GM21737 (cell line): ENCODE measurements around the gene ZBTB9.

Experiments used
- ATAC-seq: cut with Tn5 transposase; IDR thresholded peaks from one replicate; pipeline ENCODE4 v1.9.1; 2021; ENCODE audit warnings: mild to moderate bottlenecking, moderate library complexity; ENCODE audit not compliant: unreplicated experiment

ZBTB9 gene

DNA sequence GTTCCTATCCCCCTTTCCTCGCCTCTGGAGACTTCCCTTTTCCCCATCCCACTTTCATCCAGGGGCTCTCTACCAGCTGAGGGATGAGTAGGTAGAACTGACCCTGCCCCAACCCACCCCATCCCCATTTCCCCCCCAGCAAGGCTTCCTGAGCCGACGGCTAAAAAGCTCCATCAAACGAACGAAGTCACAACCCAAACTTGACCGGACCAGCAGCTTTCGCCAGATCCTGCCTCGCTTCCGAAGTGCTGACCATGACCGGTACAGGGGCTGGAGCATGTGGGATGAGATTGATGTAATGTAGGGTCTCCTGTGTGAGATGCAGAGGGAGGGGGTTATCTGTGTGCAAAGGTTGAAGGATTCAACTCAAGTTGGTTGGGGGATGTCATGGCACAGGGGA is 21.8 kb upstream of the ZBTB9 start:
- no peak for ATAC-seq

GRCh38 chr6:33433001-33433543 is 21.3 kb upstream of the ZBTB9 start:
- no peak for ATAC-seq

- ATAC-seq: no peak
Observed at GRCh38 chr6:33433544-33434191, 20.7 kb upstream of the ZBTB9 start.

DNA sequence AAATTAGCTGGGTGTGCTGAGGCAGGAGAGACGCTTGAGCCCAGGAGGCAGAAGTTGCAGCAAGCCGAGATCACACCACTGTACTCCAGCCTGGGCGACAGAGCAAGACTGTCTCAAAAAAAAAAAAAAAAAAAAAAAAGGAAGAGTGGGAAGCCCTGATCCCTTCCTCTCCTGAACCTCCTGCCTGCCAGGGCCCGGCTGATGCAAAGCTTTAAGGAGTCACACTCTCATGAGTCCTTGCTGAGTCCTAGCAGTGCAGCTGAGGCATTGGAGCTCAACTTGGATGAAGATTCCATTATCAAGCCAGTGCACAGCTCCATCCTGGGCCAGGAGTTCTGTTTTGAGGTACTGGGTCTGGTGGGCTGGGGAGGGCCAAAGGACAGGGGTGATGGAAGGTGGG is 19.4 kb upstream of the ZBTB9 start:
- ATAC-seq: no peak

DNA sequence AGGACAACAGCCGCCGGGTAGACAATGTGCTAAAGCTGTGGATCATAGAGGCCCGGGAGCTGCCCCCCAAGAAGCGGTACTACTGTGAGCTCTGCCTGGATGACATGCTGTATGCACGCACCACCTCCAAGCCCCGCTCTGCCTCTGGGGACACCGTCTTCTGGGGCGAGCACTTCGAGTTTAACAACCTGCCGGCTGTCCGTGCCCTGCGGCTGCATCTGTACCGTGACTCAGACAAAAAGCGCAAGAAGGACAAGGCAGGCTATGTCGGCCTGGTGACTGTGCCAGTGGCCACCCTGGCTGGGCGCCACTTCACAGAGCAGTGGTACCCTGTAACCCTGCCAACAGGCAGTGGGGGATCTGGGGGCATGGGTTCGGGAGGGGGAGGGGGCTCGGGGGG is 16.7 kb upstream of the ZBTB9 start:
- ATAC-seq: no peak

DNA sequence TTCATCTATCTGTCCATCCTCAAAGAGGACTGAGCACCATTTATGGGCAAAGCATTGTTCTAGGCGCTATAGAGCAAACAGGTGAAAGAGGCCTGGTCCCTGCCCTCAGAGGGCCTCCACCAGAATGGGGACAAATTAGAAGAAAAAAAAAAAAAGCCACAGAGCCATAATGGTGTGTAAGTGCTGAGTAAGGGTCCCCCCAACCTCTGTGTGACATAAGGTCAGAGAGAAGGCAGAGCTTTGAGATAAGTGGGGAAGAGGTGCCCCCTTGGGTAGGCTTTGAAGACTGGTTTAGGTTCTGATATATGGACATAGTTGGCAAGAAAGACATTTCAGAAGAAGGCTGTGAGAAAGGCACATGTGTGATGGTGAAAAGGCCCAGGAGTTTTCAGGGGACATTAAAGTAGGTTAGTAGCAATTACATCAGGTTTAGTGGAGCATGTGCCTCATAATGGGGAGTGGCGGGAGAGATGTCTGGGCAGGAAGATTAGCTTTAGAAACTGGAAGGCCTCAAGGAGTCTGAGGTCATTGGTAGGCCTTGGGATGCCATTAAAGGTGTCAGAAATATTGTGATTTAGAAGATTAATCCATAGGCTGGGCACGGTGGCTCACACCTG is 15.3 kb upstream of the ZBTB9 start:
- ATAC-seq: no peak

DNA sequence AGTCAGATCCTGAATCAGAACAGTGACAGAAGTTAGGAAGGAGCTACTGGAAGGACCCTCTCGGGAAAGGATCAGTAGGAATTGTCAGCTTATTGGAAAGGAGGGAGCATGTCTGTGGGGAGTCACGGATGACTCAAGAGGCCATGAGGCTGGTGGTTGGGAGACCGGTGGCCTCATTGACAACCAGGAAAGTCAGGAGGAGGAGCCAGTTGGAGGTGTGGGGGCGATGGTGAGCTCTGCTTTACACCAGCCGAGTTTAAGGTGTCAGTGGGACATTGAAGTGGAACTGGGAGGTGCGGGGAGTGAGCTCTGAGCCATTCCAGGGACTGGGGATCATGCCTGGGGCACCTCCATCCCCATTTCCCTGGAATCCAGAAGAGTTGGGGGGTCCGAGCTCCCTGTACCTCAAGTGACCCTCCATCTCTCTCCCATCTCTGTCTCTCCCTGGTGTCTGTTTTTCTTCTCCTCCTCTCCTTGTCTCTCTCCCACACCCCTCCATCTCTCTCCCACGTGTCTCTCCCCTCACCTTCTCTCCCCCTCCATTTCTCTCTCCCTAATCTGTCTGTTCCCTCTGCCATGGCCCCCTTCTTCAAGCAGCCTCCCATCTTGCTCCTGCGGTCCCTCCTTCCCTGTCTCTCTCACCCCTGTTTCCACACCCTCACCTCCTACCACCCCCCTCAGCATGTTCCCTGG is 14.3 kb upstream of the ZBTB9 start:
- no peak for ATAC-seq

- ATAC-seq: no peak
Observed at GRCh38 chr6:33440649-33441309, 13.6 kb upstream of the ZBTB9 start.

GRCh38 chr6:33441457-33441856 is 12.9 kb upstream of the ZBTB9 start:
- ATAC-seq: no peak

GRCh38 chr6:33442283-33442682 is 12.1 kb upstream of the ZBTB9 start:
- ATAC-seq: no peak

DNA sequence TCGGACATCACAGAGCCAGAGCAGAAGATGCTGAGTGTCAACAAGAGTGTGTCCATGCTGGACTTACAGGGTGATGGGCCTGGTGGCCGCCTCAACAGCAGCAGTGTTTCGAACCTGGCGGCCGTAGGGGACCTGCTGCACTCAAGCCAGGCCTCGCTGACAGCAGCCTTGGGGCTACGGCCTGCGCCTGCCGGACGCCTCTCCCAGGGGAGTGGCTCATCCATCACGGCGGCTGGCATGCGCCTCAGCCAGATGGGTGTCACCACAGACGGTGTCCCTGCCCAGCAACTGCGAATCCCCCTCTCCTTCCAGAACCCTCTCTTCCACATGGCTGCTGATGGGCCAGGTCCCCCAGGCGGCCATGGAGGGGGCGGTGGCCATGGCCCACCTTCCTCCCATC is 11.4 kb upstream of the ZBTB9 start:
- no peak for ATAC-seq

DNA sequence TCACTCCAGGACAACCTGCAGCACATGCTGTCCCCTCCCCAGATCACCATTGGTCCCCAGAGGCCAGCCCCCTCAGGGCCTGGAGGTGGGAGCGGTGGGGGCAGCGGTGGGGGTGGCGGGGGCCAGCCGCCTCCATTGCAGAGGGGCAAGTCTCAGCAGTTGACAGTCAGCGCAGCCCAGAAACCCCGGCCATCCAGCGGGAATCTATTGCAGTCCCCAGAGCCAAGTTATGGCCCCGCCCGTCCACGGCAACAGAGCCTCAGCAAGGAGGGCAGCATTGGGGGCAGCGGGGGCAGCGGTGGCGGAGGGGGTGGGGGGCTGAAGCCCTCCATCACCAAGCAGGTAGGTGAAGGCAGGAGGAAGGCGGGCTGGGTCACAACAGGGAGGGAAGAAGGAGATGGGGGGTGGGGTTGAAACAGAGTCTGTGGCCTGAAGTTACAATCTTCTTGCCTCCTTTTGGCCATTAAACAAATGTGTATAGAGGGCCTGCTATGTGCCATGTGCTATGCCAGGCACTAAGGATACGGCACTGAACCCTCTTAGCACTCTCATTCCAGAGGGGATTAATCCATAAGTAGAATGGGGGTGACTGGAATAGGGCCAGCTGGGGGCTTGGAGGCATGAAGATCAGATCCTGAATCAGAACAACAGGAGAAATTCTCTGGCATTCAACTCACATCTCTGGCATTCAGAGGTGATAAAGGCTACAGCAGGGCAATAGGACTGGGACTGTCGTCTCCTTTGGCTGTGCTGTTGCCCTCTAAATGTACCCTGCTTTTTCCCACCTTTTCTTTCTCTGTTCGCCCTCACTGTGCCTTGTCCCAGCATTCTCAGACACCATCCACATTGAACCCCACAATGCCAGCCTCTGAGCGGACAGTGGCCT is 10.5 kb upstream of the ZBTB9 start:
- no peak for ATAC-seq

- no peak for ATAC-seq
Observed at GRCh38 chr6:33445119-33445603, 9.2 kb upstream of the ZBTB9 start.

GRCh38 chr6:33446356-33446755 is 8.0 kb upstream of the ZBTB9 start:
- no peak for ATAC-seq

DNA sequence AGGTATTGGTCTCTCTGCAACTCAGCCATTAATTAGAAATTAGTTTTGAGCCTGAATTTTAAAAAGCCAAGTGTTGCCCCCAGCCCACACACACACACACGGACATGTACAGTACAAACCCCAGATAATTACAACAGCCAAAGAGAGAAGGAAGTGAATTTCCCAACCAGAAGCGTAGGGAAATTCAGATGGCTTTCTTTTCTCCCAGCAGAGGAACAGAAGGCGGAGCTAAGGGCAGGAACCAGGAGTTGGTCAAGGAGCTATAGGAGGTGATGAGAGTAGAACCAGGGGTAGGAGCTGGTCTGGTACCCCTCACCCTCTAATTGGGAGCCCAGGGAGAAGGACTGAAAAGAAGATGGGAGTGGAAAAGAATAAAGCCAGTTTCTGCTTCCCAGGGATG is 3.9 kb upstream of the ZBTB9 start:
- no peak for ATAC-seq

DNA sequence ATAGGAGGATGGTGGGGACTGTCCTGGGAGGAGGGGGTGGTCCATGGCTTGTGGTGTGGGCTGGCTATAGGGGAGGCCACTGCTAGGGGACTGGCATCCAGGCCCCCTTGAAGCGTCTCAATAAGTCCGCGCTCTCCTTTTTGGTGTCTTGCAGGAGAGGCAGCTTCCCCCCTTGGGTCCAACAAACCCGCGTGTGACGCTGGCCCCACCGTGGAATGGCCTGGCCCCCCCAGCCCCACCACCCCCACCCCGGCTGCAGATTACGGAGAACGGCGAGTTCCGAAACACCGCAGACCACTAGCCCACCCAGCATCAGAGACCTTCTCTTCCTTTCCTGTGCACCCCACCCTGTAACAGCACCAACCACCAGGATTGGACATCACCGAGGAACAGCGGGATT is 2.8 kb upstream of the ZBTB9 start:
- ATAC-seq: no peak

DNA sequence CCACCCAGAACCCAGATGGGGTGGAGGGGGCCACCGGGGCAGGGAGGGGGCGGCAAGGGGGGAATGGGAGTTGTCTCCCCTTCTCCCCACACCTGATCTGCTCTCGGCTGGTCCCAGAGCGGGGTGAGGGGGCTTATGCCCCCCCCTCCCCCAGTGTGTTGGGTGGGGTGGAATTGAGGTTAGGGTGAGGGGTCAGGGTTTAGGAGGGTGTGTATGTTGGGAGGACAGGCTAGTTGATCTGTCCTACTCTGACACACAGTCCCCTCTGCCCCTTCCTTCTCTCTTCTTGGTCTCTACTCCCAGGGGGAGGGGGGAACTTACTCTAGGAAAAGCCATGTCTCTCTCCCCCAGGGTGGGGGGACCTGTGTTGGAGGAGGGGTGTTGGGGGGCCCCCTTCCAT is 1.9 kb upstream of the ZBTB9 start:
- ATAC-seq: no peak

DNA sequence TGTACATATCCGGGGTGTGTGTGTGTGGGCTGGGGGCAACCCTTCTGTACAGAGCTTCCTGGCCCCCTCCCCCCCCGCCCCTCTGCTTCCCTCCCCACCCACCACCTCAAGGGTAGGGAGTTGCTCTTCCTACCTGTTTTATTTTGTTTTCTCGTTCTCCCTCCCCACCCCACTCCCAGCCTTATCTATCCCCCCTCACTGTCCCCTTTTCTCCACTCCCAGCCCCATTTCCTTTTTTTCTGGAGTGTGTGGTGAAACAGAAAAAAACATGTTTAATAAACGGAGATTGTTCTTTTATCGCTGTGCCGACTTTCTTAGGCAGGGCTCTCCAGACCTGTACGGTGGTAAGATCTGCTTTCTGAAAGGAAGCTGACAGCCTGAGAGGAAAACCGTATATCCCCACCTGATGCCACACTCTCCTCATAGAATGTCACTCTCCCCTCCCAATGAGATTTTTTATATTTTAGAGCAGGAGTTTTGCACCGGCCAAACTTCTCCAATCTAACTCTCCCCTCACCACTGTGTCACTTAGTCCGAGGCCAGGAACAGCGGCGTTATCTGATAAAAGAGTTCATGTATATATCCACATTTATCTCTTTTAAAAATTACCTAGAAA is 875 bp upstream of the ZBTB9 start:
- no peak for ATAC-seq

GRCh38 chr6:33455051-33455450 is 675 bp downstream of the ZBTB9 start:
- no peak for ATAC-seq

DNA sequence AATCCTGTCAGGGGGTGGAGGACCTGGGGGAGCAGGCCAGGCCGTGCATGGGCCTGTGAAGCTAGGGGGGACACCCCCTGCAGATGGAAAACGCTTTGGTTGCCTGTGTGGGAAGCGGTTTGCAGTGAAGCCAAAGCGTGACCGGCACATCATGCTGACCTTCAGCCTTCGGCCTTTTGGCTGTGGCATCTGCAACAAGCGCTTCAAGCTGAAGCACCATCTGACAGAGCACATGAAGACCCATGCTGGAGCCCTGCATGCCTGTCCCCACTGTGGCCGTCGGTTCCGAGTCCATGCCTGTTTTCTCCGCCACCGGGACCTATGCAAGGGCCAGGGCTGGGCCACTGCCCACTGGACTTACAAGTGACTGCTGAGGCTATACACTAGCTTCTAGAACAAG is 1.8 kb downstream of the ZBTB9 start:
- no peak for ATAC-seq
